Calu3 (cell line): ENCODE data around the gene HPRT1. TPM values are rescaled to one million over a fixed set of nuclear protein-coding genes. Genes with fewer than 3 reads are reported as not detected.

Experiments used
- BruUV-seq: library from RNA; stranded (reverse); fragments of 400-500 nt; replicated peaks from 2 replicates; lab custom pipeline; 2021; lab: Mats Ljungman, UMichigan
- CTCF ChIA-PET: fragments of 300-600 bp; sonication (Branson Sonifier 250); formaldehyde crosslinking; loops from one replicate; lab custom pipeline; 2022; ENCODE audit warnings: antibody characterized with exemption; lab: Charles Lee
- DNase-seq: peaks from one replicate; pipeline ENCODE4 v3.0.0; 2022
- H3K27ac Mint-ChIP-seq: one replicate; pipeline ENCODE4 v1.8.0; 2022; ENCODE audit warnings: mixed read lengths; ENCODE audit not compliant: unreplicated experiment
- H3K27me3 Mint-ChIP-seq: one replicate; pipeline ENCODE4 v1.8.0; 2022; ENCODE audit warnings: mixed read lengths; ENCODE audit not compliant: unreplicated experiment
- H3K36me3 Mint-ChIP-seq: one replicate; pipeline ENCODE4 v1.8.0; 2022; ENCODE audit warnings: mild to moderate bottlenecking, moderate library complexity, mixed read lengths; ENCODE audit not compliant: insufficient read depth, unreplicated experiment
- H3K4me1 Mint-ChIP-seq: one replicate; pipeline ENCODE4 v1.8.0; 2022; ENCODE audit warnings: mild to moderate bottlenecking, low read depth, mixed read lengths; ENCODE audit not compliant: unreplicated experiment
- H3K4me3 Mint-ChIP-seq: one replicate; pipeline ENCODE4 v1.8.0; 2022; ENCODE audit warnings: mild to moderate bottlenecking, low read depth, moderate library complexity, mixed read lengths; ENCODE audit not compliant: unreplicated experiment
- H3K9me3 Mint-ChIP-seq: one replicate; pipeline ENCODE4 v1.8.0; 2022; ENCODE audit warnings: low read depth, mixed read lengths; ENCODE audit not compliant: unreplicated experiment
- CTCF ChIP-seq: fragments of 200-600 bp; IDR thresholded peaks from one replicate; pipeline ENCODE4 v1.8.0; 2022; ENCODE audit warnings: antibody characterized with exemption; ENCODE audit not compliant: unreplicated experiment
- intact Hi-C: fragments of 100-400 bp; cut with micrococcal nuclease; formaldehyde crosslinking; loops from one replicate; pipeline ENCODE4 v1.10.0; 2022; ENCODE audit not compliant: unreplicated experiment
- total RNA-seq: library from RNA; stranded (reverse); gene quantifications from 2 replicates; pipeline ENCODE4 v1.2.3, GENCODE V29; 2022

HPRT1 gene
- total RNA-seq, 1 experiment from 2014 or later: 75.0 TPM

DNA sequence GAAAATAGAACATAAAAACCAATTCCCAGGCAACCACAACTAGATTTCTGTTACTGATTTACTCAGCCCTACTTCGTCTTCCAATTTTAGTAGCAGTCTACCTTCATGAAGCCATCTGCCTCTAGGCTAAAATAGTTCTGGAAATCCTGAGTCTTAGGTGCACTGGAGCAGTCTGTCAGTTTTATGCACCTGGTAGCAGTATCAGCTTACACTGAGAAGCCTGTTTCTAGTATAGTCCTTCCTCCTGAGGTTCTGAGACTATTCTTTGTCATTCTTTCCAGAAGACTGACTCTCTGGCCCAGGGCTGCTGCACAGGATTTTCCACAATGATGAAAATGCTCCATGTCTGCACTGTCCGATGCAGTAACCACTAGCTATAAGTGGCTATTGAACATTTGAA is 16.9 kb upstream of the HPRT1 start:
- BruUV-seq: no TSS peak
- intact Hi-C loops: no loop called here
- Mint-ChIP-seq H3K9me3 (no peaks in the 10 kb centered on the region), H3K4me3 (no peak overlapping the region), H3K27ac (no peak overlapping the region), H3K4me1 (no peaks in the 10 kb centered on the region), H3K27me3 (no peaks in the 10 kb centered on the region), H3K36me3 (no peaks in the 10 kb centered on the region)
- no peak for TF ChIP-seq CTCF
- CTCF ChIA-PET: no interaction called here
- DNase-seq: no peak

DNA sequence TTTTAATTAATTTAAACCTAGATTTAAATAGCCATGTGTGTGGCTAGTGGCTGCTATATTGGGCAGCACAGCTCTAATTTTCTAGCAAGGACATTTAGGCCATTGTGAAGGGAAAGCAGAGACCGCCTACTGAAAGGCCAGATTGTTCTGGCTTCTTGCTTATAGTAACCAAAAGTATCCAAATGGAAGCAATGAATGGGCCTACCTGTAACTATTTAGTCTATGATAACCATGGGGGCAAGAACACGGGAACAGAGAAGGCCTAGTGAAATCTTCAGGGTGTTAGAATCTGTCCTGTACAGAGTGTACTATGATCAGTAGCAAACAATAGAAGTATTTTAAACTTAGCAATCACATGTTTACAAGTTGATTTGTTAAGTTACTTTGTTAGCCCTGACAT is 16.5 kb upstream of the HPRT1 start:
- Mint-ChIP-seq H3K27me3 (no peaks in the 10 kb centered on the region), H3K27ac (no peak overlapping the region), H3K36me3 (no peaks in the 10 kb centered on the region), H3K4me1 (no peaks in the 10 kb centered on the region), H3K9me3 (no peaks in the 10 kb centered on the region), H3K4me3 (no peak overlapping the region)
- TF ChIP-seq CTCF: no peak
- no peak for DNase-seq
- intact Hi-C loops: no loop called here
- CTCF ChIA-PET: no interaction called here
- no TSS peak for BruUV-seq

- CTCF ChIA-PET: no interaction called here
- no peak for TF ChIP-seq CTCF
- Mint-ChIP-seq H3K9me3 (no peaks in the 10 kb centered on the region), H3K36me3 (no peaks in the 10 kb centered on the region), H3K27me3 (no peaks in the 10 kb centered on the region), H3K4me3 (no peak overlapping the region), H3K27ac (no peak overlapping the region), H3K4me1 (no peaks in the 10 kb centered on the region)
- no TSS peak for BruUV-seq
- intact Hi-C loops: no loop called here
- DNase-seq: no peak
These were observed 15.3 kb upstream of the HPRT1 start for GRCh38 chrX:134444681-134445080.

GRCh38 chrX:134452596-134452995 is 7.4 kb upstream of the HPRT1 start:
- BruUV-seq: no TSS peak

More at GRCh38 chrX:134452596-134452995, 7.4 kb upstream of the HPRT1 start:
- TF ChIP-seq CTCF: no peak
- Mint-ChIP-seq H3K4me1 (peaks cover 9% of the 10 kb centered on the region), H3K27ac (no peak overlapping the region), H3K4me3 (no peak overlapping the region), H3K9me3 (no peaks in the 10 kb centered on the region), H3K27me3 (no peaks in the 10 kb centered on the region), H3K36me3 (no peaks in the 10 kb centered on the region)
- CTCF ChIA-PET: no interaction called here
- intact Hi-C loops: no loop called here
- no peak for DNase-seq
